NK-92 (cell line): Measurements from ENCODE around the gene DAB2.

Experiments used
- DNase-seq: peaks from one replicate; lab custom pipeline; 2025; ENCODE audit not compliant: unreplicated experiment; lab: John Stamatoyannopoulos, UW

DAB2 gene

DNA sequence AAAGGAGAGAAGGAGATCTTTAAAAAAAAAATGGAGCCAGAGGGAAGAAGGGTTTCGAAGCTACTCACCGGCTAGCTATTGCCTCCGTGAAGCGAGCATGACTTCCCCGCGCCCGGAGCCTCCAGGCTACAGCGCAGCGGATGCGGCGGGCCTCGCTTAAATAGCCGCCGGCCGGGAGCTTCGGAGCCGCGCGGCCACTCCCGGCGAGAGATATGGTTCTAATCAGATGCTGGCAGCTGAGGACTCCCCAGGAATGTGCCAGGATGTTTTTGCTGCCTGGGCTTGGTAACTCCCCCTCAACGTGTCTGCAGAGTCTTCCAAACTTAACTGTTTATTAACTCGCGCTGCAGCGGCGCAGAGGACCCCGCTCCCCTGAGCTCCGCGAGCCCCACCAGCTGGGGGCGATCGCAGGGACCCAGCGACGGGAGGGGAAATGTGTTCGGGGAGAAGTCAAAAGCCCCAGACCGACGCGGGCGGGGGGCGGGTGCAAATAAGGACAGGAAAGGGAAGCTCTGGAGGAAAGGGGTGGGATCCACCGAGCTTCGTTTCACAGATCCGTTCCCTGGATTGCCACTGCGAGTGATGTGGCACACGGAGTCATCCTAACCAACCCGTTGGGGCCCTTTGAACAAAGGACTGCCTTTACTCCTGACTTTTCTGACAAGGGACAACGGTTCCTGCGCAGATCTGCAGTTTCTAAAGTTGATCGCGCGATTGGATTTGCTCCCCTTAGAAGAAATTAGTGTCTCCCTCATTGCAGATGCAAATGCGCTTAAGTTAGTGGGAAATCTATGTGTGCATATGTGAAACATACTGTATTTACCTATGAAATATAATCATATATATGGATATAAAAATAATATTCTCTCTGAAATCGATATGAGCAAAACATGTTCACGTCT lies at the start of gene DAB2:
Gene DAB2, minus strand, starts transcription at position 245 of the 902 bp plus-strand sequence. CDS start 30,660 bp downstream, outside the sequence.
- no peak for DNase-seq

DNA sequence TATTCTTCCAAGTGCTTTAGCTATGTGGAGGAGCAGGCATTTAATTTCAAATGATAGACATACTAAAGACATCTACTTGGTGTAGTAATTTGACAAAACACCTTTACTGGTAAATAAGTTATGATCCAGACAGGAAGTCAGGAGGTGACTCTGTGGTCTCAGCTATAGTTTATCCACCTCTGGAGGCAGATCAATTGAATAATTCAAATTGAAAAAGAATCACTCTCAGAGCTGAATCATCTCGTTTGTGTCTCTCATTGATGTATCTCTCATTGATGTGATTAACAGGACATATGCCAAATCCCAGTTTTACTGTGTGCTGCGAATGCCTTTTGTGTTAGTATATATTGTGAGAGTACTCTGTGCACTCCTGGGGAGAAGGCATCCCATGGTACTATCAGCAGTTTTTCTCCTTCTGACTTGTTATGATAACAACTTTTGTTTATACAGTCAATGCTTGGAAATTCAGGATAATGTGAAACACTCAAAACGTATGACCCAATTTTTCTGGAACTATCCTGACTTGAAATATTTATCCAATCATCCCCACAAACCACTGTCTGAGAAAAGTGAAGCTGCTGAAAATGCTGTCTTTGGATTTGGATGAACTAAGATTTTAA lies 48.5 kb upstream of the DAB2 start:
- DNase-seq = no peak

DNA sequence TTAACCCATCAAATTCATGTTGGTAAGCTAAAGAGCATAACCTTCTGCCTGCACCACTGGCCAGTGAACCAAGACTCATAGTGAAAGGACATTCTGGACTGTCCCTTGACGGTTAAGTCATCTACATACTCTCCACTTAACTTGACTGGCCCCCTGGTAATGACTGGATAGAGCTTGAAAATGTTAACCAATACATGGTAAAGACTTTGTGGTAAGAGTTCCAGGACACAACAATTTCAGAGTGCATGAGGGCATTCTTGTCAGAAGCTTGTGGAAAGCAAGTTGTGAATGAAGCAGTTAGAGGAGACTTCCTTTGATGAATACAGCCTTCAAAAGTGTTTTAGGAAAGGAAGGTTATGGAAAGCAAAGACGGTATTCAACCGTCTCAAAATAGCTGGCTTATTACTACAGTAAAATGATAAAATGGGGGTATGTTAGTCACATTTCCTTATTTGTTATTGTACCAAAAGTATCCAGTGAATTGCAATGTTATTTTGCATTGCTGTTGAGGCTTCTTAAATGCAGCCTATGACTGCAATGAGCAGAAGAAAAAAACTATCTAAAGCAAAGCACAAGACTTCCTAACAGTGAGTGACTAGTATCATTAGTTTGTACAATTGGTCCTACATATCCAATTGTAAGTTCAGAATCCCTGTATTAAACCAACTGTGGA lies 47.2 kb upstream of the DAB2 start:
- DNase-seq = no peak

DNA sequence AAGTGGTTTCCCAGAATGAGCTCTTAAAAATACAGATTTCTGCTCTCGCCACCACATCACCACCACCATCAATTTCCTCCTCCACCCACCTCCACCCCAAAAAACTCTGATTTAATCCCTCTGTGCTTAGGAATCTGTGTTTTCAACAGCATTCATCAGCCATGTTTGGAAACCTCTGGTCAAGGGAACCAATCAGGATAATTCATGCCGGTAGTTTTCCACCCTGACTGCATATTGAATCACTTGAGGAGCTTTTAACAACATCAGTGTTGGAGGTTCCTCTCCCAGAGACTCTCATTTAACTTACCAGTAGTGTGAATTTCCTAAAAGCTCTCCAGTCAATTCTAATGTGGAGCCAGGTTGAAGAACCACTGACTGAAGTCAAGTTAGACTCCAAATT lies 46.0 kb upstream of the DAB2 start:
- no peak for DNase-seq

DNA sequence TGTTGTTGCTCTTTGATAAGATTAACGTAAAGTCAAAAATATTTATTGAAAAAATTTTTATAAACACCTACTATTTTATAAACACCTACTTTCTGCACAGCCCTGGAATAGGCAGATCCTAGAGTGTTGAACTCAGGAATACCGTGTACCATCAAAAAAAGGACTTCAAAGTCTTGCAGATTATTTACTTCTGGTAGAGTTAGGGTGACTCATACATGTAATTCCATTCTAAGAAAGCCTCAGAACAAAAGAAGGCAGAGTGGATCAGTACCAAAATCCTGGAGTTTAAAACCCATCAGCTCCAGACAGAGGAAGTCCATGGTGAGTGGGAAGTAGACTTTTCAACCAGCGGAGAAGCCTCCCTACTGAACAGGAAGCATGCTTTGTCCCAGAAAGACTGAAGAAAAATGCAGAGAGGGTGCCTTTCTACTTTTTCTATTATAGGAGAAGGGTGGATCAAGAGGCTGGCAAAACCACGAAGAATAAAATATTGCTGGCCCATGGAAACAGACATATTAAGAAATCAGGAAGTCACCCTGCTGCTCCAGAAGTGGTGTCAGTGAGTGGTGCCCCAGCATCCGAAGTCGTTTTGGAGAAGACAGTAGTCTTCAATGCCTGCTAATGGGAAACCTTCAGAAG lies 45.1 kb upstream of the DAB2 start:
- no peak for DNase-seq

DNA sequence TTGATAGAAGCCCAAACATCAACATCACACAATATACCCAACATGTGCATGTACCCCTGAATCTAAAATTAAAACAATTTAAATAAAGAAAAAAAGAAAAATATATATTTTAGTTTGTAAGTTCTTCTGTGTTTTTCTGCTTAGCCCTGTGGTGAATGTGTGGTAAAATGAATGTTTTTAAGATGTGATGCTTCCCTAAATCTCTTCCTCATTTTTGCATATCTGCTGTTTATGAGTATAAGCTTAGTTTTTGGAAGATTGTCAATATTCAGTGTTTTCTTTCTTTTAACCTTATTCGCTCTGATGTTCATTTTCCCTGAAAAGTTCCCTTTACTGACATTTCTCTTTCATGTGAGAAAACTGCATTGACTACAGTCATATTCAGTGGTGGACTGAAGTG lies 44.4 kb upstream of the DAB2 start:
- DNase-seq = no peak

DNA sequence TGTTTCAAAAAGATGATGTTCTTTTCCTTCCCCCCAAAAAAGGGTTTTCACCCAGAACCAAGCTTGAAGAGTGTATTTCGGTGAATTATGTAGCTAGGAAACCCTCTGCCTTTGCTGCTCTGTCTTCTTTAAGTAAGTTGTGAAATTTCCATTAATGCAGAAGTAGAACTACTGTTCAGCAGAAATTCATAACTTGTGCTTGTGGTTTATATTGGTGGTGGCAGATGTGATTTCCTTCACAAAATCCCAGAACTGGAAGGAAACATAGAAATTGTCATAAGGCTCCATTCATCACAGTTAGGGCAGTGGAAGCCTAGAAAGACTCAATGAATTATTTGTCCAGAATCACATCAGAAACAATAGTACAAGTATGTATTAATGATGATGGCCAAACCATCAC lies 42.1 kb upstream of the DAB2 start:
- DNase-seq = no peak

DNA sequence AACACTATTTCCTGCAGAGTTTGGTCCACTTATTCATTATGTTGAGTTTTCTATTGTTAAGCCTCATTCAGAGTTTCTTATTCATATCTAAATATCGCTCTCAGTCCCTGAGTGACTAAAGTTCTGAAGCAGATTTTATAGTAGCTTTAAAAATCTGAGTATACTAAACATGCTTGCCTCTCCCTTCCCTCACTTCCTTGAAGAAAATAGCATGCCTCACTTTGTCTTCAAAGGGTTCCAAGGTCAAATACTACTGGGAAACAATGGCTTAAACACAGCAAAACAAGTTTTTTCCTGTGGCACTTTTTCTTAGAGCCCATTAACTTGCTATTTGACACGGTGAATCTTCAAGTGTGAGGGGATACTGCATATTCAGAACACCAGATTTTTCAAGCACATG lies 41.1 kb upstream of the DAB2 start:
- DNase-seq = no peak

DNA sequence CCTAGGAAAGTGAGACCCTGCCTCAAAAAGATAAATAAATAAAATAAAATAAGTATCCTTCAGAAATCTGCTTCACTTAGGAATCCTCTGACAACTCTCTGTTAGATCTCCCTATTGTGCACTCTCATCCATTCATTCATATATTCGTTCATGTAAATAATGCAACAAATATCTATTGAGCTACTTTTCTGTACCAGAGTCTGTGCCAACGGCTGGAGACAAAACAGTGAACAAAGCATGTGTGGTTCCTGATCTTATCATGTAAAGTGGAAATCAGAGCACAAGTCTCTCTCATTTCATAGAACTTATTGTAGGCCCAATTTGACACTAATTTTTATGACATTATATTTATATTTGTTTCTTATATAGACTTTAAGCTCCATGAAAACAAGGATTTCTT lies 40.3 kb upstream of the DAB2 start:
- DNase-seq = no peak

DNA sequence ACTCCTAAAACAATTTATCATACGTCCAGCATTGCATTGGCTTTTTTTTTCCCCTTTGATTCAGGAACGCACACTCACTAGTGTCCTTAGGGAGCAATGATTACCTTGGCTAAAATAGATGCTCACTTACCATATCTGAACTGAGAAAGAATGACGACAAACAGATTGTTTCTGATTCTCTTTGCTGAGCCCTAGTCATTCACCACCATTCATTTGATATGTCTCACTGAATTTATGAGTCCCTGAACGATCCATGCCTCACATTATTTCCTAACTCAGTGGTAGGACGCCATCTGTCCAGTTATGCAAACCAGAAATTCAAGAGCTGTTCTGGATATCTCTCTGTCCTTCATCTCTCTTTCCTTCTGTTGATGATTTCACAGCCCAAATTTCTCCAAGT lies 39.3 kb upstream of the DAB2 start:
- DNase-seq = no peak

DNA sequence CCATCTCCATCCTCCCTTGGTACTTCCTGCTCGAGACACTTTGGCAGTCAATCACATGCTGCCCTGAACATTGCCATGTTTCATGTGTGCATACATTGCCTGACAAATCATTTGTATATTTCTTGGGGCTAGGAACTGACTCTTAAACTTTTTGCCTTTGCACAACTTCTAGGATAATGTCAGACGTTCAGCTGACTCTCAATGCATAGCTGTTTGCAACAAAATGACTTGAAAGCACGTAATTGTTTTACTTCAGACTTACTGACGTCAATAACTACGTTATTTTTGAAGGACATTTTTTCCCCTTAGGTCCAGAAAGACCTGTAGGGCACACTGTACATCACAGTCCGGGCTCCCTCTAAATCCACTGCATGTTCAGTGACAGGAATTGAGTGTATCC lies 37.4 kb upstream of the DAB2 start:
- DNase-seq = no peak

DNA sequence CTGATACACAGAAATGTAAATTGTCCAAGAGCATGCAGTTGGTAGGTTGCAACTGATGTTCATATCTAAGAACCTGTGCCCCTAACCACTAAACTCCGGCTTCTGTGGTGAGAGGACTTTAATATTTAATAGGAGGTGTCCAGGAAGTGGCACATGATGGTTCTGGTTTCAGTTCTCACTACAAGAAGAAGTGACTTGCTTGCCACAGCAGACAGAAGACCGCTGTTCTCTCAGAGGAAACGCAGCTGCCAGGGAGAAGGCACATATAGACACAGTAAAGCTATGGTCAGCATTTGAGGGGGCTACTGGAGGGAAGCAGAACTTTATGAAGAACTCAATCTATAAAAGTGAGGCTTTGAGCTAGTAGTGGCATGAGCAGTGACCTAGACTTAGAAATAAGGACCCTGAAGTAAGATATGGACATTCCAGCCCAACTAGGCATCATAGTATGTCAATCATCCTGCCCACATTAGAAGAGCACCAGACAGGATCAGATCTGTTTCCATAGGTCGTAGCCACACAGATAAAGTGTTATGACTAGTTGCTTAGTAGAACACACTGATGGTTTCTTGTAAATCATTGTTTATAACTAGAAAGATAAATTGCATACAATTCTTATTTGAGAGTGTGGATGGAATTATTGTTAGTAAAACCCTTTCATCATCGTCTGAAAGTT lies 36.4 kb upstream of the DAB2 start:
- DNase-seq = no peak

DNA sequence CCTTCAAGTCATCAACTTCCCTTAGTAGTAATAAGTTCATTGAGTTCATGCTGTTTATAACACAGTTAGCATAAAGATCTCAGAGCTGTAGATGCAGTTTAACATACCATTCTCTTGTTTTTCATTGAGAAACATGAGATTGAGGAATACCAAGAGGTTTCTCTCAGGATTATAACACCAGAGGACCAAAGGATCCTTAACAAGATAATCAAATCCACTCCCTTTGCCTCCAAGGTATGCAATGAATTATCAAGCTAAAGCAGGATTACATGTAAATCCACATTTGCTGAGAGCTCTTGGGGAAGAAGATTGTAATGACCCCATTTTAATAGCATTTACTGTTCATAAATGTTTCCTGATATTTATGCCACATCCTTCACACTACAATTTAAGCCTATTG lies 35.1 kb upstream of the DAB2 start:
- DNase-seq = no peak

DNA sequence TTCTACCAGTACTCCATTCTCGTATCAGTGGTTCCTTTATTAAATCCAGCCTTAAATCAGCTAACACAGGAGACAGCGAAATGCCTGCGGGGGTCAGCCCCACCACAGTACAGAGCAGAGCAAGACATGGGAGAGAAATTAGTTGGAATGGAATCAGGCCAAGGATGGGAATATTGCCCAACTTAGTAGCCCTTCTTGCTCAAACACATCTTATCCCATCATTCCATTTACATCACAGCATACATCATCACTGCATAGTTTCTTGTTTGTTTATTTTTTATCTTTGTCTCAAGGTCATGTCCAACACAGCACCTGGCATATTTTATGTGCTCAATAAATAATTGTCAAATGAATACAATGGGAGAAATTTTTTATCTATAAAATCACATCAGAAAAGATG lies 34.3 kb upstream of the DAB2 start:
- no peak for DNase-seq

DNA sequence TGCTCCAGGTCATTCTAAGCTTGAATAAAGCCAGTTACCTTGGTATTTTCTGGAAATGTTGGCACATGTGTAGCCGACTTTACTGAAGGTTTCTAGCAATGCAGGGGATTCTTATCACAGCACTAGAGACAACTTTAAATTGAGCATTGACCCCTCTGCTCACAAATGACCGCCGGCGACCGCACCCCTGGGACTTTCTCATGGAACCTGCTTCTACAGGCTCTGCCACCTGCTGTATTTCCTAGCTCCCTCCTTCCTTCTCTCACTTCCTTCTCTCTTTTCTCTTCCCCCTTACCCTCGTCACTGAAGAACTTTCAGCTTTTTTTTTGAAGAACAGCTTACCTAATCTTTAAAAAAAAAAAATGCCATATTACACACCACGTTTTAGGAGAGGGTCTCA lies 30.9 kb upstream of the DAB2 start:
- DNase-seq = no peak

DNA sequence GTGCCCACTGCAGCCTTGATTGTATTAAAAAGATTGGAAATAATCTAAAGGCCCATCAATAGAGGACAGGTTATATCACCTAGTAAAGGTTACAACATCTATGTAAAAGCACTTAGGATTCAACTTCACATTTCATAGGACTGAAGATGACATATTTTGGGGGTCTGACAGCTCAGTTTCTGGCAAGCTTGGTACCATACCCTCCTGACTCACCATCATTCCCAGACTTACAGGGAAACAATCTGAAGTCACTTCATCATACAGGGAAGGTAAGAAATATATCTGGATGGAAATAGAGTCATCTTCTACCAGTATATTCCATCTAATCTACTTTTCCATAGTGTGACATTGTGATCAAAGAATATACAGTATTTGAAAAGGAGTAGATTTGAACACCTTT lies 28.8 kb upstream of the DAB2 start:
- DNase-seq = no peak

DNA sequence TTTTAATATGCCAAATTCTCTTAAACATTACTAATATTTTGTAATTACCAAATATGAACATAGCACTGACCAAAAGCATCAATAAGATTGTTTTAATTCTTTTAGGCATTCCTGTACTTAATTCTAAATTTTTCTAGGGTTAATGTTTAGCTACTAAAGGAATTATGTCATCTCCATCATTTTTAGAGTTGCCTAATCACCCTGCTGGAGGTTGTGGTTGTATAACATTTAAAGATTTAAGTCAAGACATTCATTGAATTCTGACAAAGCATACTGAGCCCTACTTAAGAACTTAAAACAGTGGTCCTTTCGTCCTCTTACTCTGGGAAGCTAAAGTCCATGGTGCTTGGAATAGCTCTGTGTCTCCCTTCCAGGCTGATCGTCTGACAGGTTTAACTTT lies 28.1 kb upstream of the DAB2 start:
- DNase-seq = no peak

DNA sequence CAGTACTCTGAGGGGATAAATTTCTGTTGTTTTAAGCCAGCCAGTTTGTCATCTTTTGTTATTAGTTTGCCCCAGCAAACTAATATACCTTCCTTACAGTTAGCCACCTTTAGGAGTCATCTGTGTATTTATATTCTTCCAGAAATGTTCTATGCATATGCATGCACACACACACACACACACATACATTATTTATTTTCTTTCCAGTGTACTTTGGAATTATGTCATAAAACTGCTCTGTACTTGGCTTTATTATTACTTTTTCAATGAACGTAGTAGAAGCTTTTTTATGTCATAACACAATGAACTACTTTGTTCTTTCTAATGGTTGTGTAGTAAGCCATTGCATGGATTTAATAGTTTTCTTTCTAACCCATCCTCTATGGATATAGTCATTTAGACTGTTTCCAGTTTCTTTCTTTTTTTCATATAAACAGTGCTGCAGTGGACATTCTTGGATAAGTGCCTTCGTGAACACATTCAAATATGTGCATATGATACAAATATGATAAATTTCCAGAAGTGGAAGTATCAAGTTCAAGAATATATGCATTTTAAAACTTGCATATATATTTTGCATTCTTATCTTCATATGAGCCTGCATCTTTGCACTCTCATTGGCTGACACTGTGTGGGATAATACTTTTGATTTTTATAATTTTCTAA lies 26.6 kb upstream of the DAB2 start:
- DNase-seq = no peak

DNA sequence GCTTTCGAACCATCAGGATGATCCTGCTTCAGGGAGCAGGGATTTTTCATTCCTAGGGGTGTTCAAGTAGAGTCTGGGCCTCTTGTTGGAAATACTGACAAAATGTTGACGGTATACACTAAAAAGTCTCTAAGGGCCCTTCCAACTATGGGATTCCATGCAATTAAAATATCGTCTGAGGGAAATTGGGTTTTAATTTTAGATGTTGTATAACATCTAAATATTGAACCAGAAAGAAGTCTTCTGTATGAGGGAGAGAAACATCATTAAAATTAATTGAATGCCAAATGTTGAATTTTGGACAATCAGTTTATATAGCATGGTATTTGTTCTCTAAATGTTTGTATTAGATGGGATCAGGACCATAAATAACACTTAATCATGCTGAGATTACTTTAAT lies 25.7 kb upstream of the DAB2 start:
- DNase-seq = no peak

DNA sequence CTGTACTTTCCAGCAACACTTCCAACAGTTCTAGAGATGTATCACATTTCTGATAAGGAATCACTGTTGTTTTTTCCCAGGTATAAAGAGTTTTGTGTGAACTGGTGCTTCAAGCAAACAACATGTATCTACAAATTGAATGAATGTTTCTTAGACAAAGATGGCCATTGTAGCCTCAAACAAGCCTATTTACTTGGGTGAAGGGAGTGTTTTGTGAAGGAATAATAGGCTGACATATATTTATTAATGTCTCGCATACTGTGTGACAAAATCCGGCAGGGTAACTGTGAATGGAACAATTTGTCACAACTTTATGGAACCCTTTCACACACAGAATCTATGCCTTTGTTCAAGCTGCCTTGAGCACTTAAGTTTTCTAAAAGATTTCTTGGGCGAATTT lies 24.8 kb upstream of the DAB2 start:
- no peak for DNase-seq
